Measurements from ENCODE around the gene LHFPL6.

The LHFPL6 gene

GRCh38 chr13:39410964-39411363, 192.0 kb downstream of the LHFPL6 start:
- no peak for DNase-seq (ENCODE audit: low read depth in 2 of 2)

GRCh38 chr13:39410096-39410901, 192.7 kb downstream of the LHFPL6 start:
- no peak for DNase-seq (ENCODE audit: low read depth in 2 of 2)

GRCh38 chr13:39408512-39408911, 194.5 kb downstream of the LHFPL6 start:
- DNase-seq (ENCODE audit: low read depth in 2 of 2): no peak

GRCh38 chr13:39407786-39408185, 195.2 kb downstream of the LHFPL6 start:
- DNase-seq (ENCODE audit: low read depth in 2 of 2): no peak

- no peak for DNase-seq (ENCODE audit: low read depth in 2 of 2)
These were observed 195.9 kb downstream of the LHFPL6 start for GRCh38 chr13:39407138-39407537.

GRCh38 chr13:39406688-39407087, 196.3 kb downstream of the LHFPL6 start:
- DNase-seq (ENCODE audit: low read depth in 2 of 2): no peak

GRCh38 chr13:39405596-39406205, 197.3 kb downstream of the LHFPL6 start:
- no peak for DNase-seq (ENCODE audit: low read depth in 2 of 2)

GRCh38 chr13:39405107-39405506, 197.9 kb downstream of the LHFPL6 start:
- no peak for DNase-seq (ENCODE audit: low read depth in 2 of 2)

- no peak for DNase-seq (ENCODE audit: low read depth in 2 of 2)
These were observed 199.9 kb downstream of the LHFPL6 start for GRCh38 chr13:39403106-39403505.

- DNase-seq (ENCODE audit: low read depth in 2 of 2): no peak
These were observed 200.6 kb downstream of the LHFPL6 start for GRCh38 chr13:39402221-39402970.

- DNase-seq (ENCODE audit: low read depth in 2 of 2): no peak
These were observed 201.2 kb downstream of the LHFPL6 start for GRCh38 chr13:39401756-39402155.

- DNase-seq (ENCODE audit: low read depth in 2 of 2): no peak
These were observed 201.8 kb downstream of the LHFPL6 start for GRCh38 chr13:39401046-39401705.

- no peak for DNase-seq (ENCODE audit: low read depth in 2 of 2)
These were observed 203.9 kb downstream of the LHFPL6 start for GRCh38 chr13:39399102-39399501.

- no peak for DNase-seq (ENCODE audit: low read depth in 2 of 2)
These were observed 205.1 kb downstream of the LHFPL6 start for GRCh38 chr13:39397896-39398265.

GRCh38 chr13:39397226-39397895, 205.6 kb downstream of the LHFPL6 start:
- no peak for DNase-seq (ENCODE audit: low read depth in 2 of 2)

- no peak for DNase-seq (ENCODE audit: low read depth in 2 of 2)
These were observed 208.0 kb downstream of the LHFPL6 start for GRCh38 chr13:39394796-39395678.

GRCh38 chr13:39391761-39392160, 211.2 kb downstream of the LHFPL6 start:
- DNase-seq (ENCODE audit: low read depth in 2 of 2): no peak

- DNase-seq (ENCODE audit: low read depth in 2 of 2): no peak
These were observed 214.0 kb downstream of the LHFPL6 start for GRCh38 chr13:39389013-39389412.

- DNase-seq (ENCODE audit: low read depth in 2 of 2): no peak
These were observed 217.3 kb downstream of the LHFPL6 start for GRCh38 chr13:39385621-39386231.

GRCh38 chr13:39385154-39385553, 217.8 kb downstream of the LHFPL6 start:
- no peak for DNase-seq (ENCODE audit: low read depth in 2 of 2)
